Mesenteric fat pad (tissue), 1 donor: ENCODE measurements around the gene POLL. TPM values are rescaled to one million over a fixed set of nuclear protein-coding genes. Genes with fewer than 3 reads are reported as not detected.
A peak's percentile ranks its signal among the peaks of the same experiment; 100 is the strongest.

Experiments used
- DNase-seq: peaks from one replicate; pipeline ENCODE4 v3.0.0-alpha.2; 2020; ENCODE audit warnings: low spot score
- microRNA-seq: library from miRNA; unstranded; fragments of <30 nt; microRNA quantifications from one replicate; pipeline ENCODE4 v1.2.0, GENCODE V29; 2020; ENCODE audit warnings: borderline number of aligned reads
- total RNA-seq: library from RNA; stranded (reverse); fragmentation: NEBNext Ultra II Directional; extraction: Animal tissue kit (Norgen Biotek cat#: 25700); gene quantifications from one replicate; pipeline ENCODE4 v1.2.1, GENCODE V29; 2021
- donor health status: DM: yes; HTN: yes; CAD: no.

POLL gene
- total RNA-seq, 1 donor from 2014 or later: 15.5 TPM

DNA sequence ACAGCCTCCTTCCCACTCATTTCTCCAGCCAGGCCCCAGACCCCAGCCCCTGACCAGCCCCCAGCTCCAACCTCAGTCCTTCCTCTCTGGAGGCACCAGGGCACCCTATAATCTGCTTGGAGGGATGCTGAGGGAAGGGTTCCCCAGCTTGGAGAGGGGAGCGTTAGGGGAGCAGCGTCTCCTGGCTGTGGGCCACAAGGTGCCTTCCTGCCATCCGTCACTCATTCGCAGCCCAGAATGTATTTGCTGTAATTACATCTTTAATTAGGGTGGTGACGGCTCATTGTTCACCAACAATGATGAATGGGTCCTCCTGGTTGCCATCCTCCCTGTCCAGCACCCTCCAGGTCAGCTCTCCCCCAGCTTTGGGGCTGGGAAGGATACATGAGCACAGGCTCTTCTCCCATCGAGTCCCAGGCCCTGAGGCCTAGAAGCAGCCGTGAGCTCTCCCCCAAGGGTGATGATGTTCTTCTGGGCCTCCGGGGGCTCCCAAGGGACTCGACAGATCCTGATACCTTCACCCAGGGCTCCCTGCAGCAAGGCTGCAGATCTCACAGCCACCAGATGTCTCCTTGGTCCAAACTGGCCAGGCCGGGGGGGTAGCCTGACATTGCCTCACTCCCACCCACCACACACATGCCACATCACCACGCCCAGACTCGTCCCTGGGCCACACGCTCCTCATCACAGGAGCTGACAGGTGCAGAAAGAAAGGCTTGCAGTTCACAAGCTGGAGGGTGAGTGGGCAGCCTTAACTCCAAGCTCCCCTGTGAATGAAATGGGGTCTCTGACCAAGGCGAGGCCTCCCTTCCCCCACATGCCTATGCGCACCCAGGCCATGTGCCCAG lies 26.8 kb downstream of the POLL start:
- peak; percentile 83 for DNase-seq

DNA sequence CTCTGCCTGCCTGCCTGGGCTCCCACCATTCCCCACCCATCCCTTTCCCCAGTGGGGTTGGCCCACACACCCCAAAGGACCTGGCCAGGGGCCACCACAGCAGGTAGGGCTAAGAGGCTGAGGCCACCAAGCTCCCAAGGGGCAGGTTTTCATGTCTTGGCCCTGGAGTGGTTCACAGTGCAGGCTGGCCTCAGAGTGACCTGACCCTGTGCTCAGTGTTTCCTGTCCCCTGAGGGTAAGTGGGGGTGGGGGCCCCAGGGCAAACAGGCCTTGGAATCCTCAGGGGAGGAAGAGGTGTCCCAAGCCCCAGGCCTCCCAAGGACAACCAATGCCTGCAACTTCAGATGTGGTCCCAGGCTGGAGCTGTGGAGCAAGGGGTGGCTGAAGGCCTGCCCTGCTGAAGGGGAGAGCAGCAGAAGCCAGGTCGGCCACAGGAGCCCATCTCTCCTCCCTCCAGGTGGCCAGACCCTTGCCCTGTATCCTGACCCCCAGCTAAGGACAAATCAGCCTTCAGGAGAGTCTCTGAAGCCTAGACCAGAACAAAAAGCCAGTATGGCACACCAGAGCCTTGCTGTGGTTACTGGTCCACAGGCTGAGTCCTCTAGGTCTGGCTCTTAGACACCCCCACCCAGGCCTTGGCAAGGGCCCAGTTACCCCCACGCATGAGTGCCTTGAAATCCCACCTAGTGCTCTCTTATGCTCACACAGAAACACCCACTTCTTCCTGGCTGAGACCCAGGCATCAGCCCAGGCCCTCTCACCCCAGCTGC lies 27.6 kb downstream of the POLL start:
- DNase-seq: peak; percentile 88

DNA sequence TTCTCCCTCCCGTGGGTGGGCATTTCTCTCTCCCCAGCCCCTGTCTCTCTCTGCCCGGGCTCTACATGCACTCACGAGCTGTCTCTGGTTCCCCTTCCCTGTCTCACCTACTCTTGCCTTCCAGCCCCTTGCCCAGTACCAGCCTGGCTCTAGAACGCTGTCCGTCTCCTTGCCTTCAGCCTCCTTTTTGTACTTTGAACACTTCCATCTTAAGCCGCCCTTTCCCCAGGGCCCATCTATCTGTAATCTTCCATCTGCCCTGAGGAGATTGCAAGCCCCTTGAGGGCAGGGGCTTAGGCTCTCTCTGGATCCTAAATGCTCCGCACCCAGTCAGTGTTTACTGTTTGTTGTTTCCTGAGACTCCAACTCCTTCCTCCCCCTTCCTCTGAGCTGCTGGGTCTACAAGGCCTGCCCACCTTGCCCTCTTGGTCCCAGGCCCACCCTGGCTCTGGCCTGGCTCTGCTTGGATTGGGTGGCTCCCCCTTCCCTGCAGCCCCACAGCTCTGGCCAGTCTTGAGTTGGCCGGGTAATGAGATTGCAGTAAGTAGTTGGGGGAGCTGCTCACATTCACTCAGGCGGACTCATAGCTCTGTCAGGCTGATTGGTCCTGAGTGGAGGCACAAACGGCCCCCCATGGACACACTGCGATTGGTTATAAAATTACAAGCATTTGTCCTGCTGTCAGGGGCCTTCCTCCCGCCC lies 28.3 kb downstream of the POLL start:
- no peak for DNase-seq

DNA sequence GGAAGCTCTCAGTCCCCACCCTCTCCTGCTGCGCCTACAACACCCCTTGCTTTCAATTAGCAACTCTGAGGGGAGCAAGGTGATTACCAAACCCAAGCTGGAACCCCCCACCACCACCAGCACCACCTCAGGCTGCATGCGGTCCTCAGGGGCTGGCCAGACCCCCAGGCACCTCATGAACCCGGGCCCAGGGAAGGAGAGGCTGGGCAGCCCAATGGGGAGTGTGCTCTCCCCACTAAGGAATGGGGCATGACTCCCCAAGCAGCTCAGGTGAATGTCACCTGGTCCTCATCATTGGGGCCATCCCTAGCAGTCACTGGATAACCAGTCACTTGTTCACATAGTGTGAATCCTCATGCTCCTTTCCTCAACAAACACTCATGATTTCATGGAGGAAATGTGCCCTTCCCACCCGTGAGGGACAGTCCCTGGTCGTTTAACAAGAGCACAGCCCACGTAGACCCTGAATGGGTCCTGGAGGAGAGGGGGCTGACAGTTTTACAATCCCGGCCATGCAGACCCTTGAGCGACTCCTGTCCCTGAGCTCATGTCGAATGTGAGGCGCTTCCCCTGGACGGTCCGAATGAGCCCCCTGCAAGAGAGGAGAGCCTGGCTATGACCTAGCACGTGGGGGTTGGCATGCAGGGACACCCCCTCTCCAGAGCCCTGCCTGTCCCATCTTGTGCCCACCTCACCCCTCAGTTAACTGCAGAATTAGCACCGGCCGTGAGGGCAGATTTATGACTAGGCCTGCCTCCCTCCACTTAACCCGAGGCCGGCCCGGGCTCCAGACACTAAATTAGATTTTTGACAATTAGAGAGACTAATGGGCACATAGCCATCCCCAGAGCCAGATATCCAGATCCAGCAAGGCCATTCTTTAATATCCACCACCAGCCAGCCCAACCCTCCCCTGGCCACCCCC lies 29.1 kb downstream of the POLL start:
- DNase-seq: peak; percentile 84

DNA sequence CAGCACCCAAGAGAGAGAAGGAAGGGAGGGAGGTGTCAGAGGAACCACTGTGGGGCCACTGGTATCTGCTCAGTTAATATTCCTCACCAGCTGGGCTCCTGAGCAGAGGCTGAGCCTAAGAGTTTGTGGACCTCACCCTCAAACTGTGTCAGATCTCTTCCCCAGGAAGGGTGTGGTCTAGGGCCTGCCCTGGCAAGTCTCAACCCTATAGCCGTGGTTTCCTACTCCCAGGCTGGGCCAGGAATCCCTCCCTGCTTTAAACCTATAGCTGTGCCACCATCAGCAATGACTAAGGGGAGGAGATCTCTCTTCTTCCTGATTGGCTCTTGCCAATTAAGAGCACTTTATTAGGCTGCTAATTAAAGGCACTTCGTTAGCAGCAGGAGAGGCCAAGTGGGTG lies 29.9 kb downstream of the POLL start:
- DNase-seq: peak; percentile 12

DNA sequence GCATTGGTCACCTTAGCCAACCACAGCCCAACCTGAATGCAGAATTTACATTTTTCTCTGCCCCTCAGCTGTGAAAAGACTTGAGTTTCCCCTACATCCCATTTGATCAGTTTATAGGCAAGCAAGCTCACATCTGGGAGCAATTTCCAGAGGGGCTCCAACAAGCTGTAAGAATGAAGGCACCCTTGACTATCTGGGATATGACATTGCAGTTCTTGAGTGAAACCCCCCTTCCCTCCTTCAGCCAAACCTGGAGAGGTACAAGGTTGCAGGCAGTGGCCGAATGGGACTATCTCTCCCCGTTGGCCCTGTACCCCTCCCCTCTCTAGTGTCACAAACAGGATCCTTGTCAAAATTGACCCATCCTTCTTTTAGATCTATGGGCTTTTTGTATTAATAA lies 30.5 kb downstream of the POLL start:
- DNase-seq: peak; percentile 45

DNA sequence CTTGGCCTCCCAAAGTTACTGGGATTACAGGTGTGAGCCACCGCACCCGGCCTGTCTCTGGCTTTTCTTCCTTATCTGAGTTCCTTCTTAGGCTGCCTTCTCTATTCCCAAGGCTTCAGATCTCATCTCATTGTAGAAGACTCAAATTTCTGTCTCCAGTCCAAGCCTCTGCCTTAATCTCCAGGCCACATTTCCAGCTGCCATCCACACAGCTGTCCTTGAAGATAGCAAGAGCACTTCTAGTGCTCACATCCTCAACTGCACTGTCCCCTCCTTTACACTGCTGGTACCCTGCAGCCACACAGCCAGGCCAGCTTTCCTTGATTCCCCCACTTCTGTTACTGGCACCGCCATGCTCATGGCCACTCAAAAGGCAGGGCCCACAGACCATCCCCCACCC lies 35.6 kb downstream of the POLL start:
- no peak for DNase-seq

DNA sequence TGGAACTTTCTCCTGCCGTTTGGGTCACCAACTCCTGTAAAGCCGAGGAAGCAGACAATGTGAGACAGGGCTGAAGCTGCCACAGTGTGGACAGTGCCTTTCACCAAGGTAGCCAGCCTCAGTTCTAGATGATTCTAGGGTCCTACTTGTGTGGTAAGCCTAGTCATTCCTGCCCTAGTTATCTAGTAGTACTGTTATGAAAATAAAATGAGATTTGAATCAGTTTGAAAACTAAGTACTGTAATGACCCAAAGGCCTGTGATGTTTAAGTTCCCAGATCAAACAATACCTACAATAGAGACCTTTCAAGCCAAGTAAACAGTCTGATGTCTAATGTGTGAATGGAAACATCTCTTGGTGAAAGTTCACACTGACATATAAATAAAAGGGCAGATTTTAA lies 37.1 kb downstream of the POLL start:
- no peak for DNase-seq

DNA sequence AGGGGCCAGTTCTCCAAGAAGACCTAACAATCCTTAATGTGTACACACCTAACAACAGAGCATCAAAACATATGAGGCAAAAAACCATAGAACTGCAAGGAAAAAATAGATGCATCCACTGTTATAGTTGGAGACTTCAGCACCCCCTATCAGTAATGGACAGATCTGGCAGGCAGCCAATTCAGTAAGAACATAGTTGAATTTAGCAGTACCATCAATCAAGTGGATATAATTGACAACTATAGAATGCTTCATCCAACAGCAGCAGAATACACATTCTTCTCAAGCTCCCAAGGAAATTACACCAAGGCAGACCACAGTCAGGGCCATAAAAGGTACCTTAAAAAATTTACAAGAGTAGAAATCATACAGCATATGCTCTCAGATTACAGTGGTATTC lies 42.2 kb downstream of the POLL start:
- no peak for DNase-seq

DNA sequence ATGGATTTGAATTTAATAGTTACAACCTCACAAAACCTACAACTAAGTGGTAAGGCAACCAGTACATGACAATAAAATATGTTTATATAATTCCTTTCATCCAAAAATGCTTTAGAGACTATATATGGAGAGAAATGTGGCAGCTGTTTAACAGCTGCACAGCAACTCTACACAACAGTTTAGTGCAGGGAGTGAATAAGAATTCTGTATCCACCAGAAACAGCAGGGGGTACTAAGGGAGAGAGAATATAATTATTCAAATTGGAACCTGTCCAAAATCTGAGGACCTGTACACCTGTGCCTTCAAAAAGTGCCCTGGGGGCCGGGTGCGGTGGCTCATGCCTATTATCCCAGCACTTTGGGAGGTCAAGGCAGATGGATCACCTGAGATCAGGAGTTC lies 49.6 kb downstream of the POLL start:
- DNase-seq: no peak

DNA sequence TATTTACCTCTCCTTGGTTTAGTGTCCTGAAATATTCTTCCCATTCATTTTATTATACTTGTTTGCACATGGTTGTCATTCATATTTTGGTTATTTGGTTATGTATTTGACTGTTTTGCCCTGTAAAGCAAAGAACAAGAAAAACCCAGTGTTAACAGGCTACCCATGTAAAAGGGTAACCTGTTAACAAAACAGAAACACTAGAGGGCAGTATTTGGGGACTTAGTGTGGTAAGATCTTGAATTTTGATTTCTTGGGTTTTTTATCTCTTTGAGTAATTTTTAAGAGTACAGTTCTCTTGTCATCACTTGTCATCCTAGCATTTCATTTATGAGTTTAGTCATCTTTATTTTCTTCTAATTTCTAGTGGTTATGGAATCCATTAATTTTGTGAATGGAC lies 51.3 kb downstream of the POLL start:
- no peak for DNase-seq

DNA sequence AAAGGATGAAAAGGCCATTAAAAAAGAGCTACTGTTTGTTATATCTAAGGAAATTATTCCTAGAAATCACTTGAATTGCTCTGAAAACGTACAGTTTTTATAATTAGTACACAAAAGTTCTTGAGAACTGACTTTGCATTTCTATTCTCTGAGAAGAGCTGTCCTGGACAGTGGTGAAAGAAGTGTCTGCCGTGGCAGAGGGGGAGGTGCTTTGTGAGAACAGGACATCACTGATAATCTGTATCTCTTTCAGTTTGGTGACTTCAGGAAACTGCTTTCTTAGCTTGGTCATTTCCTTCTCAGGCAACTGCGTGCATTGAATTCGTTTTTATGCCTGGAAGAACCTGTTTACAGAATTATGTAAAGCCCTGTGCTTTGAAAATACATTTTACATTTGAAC lies 52.1 kb downstream of the POLL start:
- no peak for DNase-seq

DNA sequence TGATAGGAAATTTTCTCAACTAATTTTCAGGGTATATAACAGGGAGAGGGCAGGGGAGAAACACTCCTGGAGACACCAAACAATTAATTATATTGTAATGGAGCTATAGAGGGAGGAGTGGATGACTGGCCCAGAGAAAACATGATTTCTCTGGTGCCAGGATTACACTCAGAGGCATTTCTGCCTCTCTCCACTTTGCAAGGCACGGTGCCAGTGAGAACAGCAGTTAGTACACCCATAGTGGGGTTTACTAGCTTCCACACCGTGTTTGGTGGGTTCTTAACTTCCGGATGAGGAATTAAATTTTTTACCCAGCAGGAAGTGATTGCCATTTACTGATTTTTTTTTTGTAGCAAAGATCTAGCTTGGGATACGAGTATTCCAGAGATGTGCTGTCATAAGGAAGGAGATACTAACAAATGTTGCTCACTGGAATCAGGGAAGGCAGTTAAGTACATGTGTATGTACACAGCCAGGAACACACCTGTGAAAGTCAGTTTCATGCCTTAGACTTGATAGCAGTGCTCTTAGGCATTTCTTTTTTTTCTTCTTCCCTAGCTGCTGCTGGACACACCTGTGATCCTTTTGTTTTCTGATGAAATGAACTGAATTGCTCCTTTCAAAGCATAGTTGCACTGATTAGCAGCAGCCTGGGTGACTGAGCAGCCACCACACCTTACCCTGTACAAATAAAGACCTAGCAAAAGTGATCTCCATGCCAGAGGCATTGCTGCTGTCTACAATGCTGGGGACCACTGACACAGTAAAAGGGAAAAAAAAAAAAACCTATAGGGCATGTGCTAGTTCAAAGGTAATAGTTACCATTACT lies 58.1 kb downstream of the POLL start:
- DNase-seq: no peak

DNA sequence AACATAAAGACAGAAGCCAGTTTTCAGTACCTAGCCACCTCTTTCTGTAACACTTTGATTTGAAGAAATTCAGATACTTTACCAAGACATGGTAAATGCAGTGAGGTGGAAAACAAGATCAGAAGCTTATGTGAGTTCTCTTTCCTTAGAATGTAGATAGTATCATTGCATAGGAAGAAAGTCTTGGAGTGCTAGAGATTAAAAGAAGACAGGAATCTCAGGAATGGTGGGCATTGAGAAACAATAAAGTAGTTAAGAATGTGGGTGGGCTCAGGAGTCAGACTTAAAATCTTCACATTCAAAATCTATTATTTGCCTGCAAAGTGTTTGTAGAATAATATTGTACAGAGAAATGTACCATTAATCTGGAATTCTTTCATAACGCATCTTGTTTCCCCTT lies 58.9 kb downstream of the POLL start:
- DNase-seq: no peak

Small RNAs within 50 kb of the gene (microRNA-seq; reads per million reads assigned to microRNA genes)
- gene MIR3158-1: not detected
- gene MIR3158-2: not detected

Other genes starting within 250 kb of the POLL start
- gene BTRC, start 234.1 kb downstream of the POLL start, total RNA-seq: 18.3 TPM
- gene DPCD, start 64 bp upstream of the POLL start, total RNA-seq: 5.2 TPM
- 55.5 TPM for gene FBXW4, start 106.9 kb upstream of the POLL start, total RNA-seq
- not detected for gene FGF8, start 187.9 kb upstream of the POLL start, total RNA-seq
- 18.8 TPM for gene NPM3, start 195.2 kb upstream of the POLL start, total RNA-seq
- gene OGA, start 230.2 kb upstream of the POLL start, total RNA-seq: 92.7 TPM